Activated CD4-positive, alpha-beta T cell treated with anti-CD3 and anti-CD28 coated beads for 4 hours (primary cell): ENCODE data around the gene TTC23.

Experiments
- DNase-seq, 2 donors: peaks; one replicate each; pipeline ENCODE4 v3.0.0-alpha.2; 2020

TTC23 gene

GRCh38 chr15:99163271-99164062 is 85.9 kb downstream of the TTC23 start:
- DNase-seq: no peak

- no peak for DNase-seq
Measured at GRCh38 chr15:99158626-99159412, 90.6 kb downstream of the TTC23 start.

- no peak for DNase-seq
Measured at GRCh38 chr15:99157456-99157855, 91.9 kb downstream of the TTC23 start.

- DNase-seq: no peak
Measured at GRCh38 chr15:99155961-99156443, 93.4 kb downstream of the TTC23 start.

GRCh38 chr15:99154271-99154670 is 95.1 kb downstream of the TTC23 start:
- DNase-seq: no peak

- no peak for DNase-seq
Measured at GRCh38 chr15:99153026-99153535, 96.3 kb downstream of the TTC23 start.

- DNase-seq: no peak
Measured at GRCh38 chr15:99151156-99151555, 98.2 kb downstream of the TTC23 start.

- DNase-seq: no peak
Measured at GRCh38 chr15:99149366-99149765, 100.0 kb downstream of the TTC23 start.

- DNase-seq: no peak
Measured at GRCh38 chr15:99148851-99149276, 100.5 kb downstream of the TTC23 start.

GRCh38 chr15:99146661-99147060 is 102.7 kb downstream of the TTC23 start:
- no peak for DNase-seq

GRCh38 chr15:99145778-99146177 is 103.6 kb downstream of the TTC23 start:
- no peak for DNase-seq

- DNase-seq: no peak
Measured at GRCh38 chr15:99145005-99145404, 104.4 kb downstream of the TTC23 start.

- no peak for DNase-seq
Measured at GRCh38 chr15:99143655-99144610, 105.4 kb downstream of the TTC23 start.

GRCh38 chr15:99143242-99143641 is 106.1 kb downstream of the TTC23 start:
- no peak for DNase-seq

GRCh38 chr15:99142562-99142961 is 106.8 kb downstream of the TTC23 start:
- no peak for DNase-seq

GRCh38 chr15:99141943-99142342 is 107.4 kb downstream of the TTC23 start:
- no peak for DNase-seq

- DNase-seq: no peak
Measured at GRCh38 chr15:99140590-99140989, 108.8 kb downstream of the TTC23 start.

- DNase-seq: no peak
Measured at GRCh38 chr15:99139276-99139675, 110.1 kb downstream of the TTC23 start.

GRCh38 chr15:99138491-99138982 is 110.8 kb downstream of the TTC23 start:
- DNase-seq: no peak

- DNase-seq: no peak
Measured at GRCh38 chr15:99137877-99138276, 111.5 kb downstream of the TTC23 start.

GRCh38 chr15:99137111-99137546 is 112.3 kb downstream of the TTC23 start:
- DNase-seq: no peak

GRCh38 chr15:99135194-99135593 is 114.2 kb downstream of the TTC23 start:
- no peak for DNase-seq
